NCI-H146 treated with DMSO at 0.1 percent for 48 hours (cell line): ENCODE data around the gene AOC3.
"Not testable (repeated sequence)": the region's sequence is repeated elsewhere in the genome, so short reads cannot be mapped to it uniquely, and the experiment has no call there.

Experiments
- DNase-seq: peaks from one replicate; lab custom pipeline; 2025; ENCODE audit not compliant: unreplicated experiment; lab: John Stamatoyannopoulos, UW

AOC3 gene

GRCh38 chr17:42889809-42890208 is 38.8 kb downstream of the AOC3 start:
- no peak for DNase-seq

GRCh38 chr17:42891539-42892152 is 40.6 kb downstream of the AOC3 start:
- DNase-seq, result no peak

DNA sequence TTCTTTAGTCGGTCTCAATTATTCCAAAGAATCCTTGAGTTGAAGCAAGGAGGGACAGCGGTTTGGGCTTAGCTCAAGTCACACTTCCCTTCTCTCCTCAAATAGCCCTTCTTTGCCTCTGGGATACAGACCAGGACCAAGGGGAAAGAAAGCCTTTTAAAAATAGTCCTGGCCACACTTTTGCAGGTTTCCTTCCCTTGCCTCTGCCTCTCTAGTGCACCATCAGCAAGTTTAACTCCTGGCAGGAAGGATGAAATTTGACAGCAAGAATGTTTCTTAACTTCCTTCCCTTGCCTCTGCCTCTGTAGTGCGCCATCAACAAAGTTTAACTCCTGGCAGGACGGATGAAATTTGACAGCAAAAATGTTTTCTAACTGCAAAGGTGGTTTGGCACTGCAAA is 42.4 kb downstream of the AOC3 start:
- DNase-seq, result no peak

DNA sequence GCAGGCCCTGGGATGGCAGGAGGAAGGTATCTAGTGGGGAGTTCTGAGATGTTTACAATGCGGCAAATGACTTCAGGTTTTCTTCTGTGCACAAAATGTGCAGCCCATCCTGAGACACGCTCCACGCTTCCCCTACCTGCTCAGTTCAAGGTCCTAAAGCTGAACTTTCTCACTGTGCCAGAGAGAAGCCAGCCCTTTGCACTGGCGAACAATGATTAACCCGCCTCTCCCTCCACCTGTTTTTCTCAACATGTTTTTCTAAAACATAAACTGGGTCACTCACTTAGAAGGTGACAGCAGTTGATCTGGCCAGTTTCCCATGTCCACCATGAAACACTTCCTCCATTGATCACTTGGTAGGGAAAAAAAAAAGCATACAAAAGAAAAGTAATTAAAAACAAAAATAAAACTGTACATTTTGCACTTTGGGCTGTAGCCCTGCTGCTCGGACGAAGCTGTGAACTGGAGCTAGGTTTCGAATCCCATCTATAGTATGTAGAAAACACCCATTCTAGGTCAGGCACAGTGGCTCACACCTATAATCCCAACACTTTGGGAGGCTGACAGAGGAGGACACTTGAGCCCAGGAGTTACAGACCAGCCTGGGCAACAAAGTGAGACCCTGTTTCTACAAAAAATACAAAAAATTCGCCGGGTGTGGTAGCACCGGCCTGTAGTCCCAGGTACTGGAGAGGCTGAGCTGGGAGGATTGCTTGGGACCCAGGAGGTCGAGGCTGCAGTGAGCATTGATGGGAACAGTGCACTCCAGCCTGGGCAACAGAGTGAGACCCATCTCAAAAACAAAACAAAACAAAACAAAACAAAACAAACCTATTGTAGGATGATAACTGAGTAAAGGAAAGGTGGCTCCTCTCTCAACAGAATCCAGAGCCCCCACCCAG is 43.5 kb downstream of the AOC3 start:
- DNase-seq, result no peak

DNA sequence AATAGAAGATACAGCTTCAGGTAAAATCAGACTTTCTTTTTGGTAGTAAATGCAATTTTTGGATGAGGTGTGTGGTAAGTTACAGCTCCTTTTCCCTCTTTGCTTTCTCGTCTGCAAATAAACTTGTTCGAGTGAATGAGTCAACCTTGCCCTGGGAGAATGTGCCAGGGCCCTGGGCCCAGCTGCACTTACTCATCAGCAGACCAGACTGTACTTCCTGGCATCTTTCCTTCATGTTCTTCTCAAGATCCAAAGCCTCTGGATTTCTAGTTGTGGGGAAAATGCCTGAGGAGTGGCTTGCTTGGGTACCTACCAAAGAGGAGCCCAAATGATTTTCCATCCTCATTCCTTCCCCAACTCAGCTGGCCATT is 44.2 kb downstream of the AOC3 start:
- no peak for DNase-seq

GRCh38 chr17:42898147-42898811 is 47.3 kb downstream of the AOC3 start:
- DNase-seq, result no peak

- not testable (repeated sequence) for DNase-seq
These were observed 49.0 kb downstream of the AOC3 start for GRCh38 chr17:42899981-42900380.

DNA sequence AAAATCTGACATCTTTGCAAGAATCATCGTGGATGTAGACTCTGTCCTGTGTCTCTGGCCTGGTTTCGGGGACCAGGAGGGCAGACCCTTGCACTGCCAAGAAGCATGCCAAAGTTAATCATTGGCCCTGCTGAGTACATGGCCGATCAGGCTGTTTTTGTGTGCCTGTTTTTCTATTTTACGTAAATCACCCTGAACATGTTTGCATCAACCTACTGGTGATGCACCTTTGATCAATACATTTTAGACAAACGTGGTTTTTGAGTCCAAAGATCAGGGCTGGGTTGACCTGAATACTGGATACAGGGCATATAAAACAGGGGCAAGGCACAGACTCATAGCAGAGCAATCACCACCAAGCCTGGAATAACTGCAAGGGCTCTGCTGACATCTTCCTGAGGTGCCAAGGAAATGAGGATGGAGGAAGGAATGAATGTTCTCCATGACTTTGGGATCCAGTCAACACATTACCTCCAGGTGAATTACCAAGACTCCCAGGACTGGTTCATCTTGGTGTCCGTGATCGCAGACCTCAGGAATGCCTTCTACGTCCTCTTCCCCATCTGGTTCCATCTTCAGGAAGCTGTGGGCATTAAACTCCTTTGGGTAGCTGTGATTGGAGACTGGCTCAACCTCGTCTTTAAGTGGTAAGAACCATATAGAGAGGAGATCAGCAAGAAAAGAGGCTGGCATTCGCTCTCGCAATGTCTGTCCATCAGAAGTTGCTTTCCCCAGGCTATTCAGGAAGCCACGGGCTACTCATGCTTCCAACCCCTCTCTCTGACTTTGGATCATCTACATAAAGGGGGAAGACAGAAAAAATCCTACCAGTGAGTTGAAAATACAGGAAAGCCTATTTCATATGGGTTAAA is 49.7 kb downstream of the AOC3 start, which contains the start of gene G6PC1:
Gene G6PC1 (plus strand): TSS at position 340 of the 872 bp plus-strand sequence. CDS start 78 bp downstream, at position 418.
- no peak for DNase-seq

DNA sequence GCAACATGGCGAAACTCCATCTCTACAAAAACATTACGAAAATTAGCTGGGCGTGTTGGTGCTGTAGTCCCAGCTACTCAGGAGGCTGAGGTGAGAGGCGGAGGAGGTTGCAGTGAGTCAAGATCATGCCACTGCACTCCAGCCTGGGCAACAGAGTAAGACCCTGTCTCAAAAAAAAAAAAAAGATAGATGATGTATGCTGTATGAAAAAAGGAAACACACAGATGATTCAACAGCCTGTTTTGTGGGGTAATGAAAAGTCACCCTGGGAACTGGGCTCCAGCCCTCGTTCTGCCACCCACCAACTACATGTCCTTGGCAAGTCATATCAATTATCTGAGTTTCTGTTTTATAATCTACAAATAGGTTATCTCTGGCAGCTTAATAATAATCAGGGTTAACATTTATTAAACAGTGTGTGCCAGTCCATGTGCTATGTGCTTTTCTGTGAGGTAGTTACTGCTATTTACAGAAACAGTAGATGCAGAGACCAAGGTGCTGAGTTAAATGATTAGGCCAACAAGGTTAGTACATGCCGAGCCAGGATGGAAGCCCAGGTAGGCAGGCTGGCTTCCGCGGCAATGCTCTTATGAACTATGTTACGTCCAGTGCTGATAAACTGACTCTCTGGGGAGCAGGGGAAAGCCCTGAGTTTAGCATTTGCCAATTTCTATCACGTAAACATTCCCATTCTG is 50.7 kb downstream of the AOC3 start:
- DNase-seq, result no peak

GRCh38 chr17:42904110-42904469 is 53.1 kb downstream of the AOC3 start:
- DNase-seq, result no peak

DNA sequence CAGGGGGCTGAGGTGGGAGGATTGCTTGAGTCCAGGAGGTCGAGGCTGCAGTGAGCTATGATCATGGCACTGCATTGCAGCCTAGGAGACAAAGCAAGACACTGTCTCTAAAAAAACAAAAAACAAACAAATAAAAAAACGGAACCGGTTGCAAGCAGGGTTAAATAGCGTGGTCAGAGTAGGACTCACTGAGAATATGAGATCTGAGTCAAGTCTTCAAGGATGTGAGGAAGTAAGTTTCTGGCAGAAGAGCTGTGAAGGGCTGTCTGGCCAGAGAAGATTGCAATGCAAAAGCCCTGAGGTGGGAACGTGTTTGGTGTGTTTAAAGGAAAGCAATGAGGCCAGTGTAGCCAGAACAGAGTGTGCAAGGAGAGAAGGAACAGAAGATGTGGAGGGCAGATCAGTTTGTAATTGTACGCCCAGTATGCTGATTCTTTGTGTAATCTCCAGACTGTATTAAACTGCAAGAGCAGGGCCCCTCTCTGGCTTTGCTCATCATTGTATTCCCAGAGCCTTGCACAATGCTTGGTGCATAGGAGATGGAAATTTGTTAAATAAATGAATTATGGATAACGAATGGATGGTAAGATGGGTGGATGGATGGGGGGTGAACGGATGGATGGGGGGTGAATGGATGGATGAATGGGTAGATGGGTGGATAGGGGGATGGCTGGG is 55.9 kb downstream of the AOC3 start:
- DNase-seq, result no peak
